ENCODE measurements around the gene DOCK4.

DNA sequence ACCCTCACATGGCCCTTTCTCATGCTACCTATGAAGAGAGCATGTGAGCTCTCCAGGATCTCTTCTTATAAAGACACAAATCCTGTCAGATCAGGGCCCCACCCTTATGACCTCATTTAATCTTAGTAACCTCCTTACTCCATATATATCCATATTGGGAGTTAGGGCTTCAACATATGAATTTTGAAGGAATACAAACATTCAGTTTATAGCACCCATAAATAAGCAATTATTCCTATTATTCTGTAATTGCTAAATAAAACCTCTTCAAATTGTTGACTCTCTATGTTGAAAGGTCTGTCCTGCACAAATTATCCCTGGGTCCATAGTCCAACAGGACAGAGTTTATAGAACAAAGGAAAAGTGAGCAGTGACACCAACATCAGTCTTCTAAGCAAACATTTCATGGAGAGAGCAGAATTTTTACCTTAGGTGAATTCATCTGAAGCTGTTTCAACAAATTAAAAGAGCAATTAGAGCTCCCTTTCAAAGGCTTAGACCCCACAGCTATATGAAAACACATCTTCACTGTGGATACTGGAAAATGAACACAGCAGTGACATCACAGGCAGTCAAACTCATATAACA is 12.2 kb downstream of the DOCK4 start:
- TF ChIP-seq CTCF (IDR thresholded peaks at IDR 0.05) (no peak), ZFX (IDR thresholded peaks at IDR 0.05; ENCODE audit: borderline replicate concordance) (no peak)

All from 22Rv1 (cell line).